HG02571 (cell line): ENCODE measurements around the gene DNM2.
"Not testable (repeated sequence)": the region's sequence is repeated elsewhere in the genome, so short reads cannot be mapped to it uniquely, and the experiment has no call there.

Source experiments
- ATAC-seq: cut with Tn5 transposase; IDR thresholded peaks from one replicate; pipeline ENCODE4 v1.9.1; 2021; ENCODE audit warnings: mild to moderate bottlenecking, moderate library complexity; ENCODE audit not compliant: unreplicated experiment

DNM2 gene

GRCh38 chr19:10856899-10857298 is 139.0 kb downstream of the DNM2 start:
- ATAC-seq = not testable (repeated sequence)

GRCh38 chr19:10858204-10858828 is 140.4 kb downstream of the DNM2 start:
- no peak for ATAC-seq

- ATAC-seq = no peak
These were observed 143.3 kb downstream of the DNM2 start for GRCh38 chr19:10861103-10861651.

GRCh38 chr19:10862561-10863106 is 144.8 kb downstream of the DNM2 start:
- no peak for ATAC-seq

GRCh38 chr19:10863107-10863717 is 145.3 kb downstream of the DNM2 start:
- ATAC-seq = no peak

- ATAC-seq = no peak
These were observed 146.6 kb downstream of the DNM2 start for GRCh38 chr19:10864538-10864899.

GRCh38 chr19:10866495-10866894 is 148.6 kb downstream of the DNM2 start:
- no peak for ATAC-seq

- no peak for ATAC-seq
These were observed 151.1 kb downstream of the DNM2 start for GRCh38 chr19:10868872-10869547.

GRCh38 chr19:10869872-10870311 is 152.0 kb downstream of the DNM2 start:
- not testable (repeated sequence) for ATAC-seq

GRCh38 chr19:10870501-10870954 is 152.6 kb downstream of the DNM2 start:
- ATAC-seq = no peak

- peak; percentile 72 for ATAC-seq
These were observed 153.2 kb downstream of the DNM2 start, which contains the start of gene CARM1 for GRCh38 chr19:10870955-10871603. Gene CARM1 (plus strand): TSS chr19:10871553. CDS start chr19:10871703, 150 bp downstream.

- peak; percentile 7 for ATAC-seq
These were observed 154.0 kb downstream of the DNM2 start for GRCh38 chr19:10871711-10872545.

GRCh38 chr19:10872546-10873107 is 154.7 kb downstream of the DNM2 start:
- no peak for ATAC-seq

GRCh38 chr19:10874024-10874423 is 156.1 kb downstream of the DNM2 start:
- ATAC-seq = no peak

GRCh38 chr19:10876459-10877240 is 158.8 kb downstream of the DNM2 start:
- ATAC-seq = peak; percentile 45

GRCh38 chr19:10877608-10878007 is 159.7 kb downstream of the DNM2 start:
- not testable (repeated sequence) for ATAC-seq

- ATAC-seq = no peak
These were observed 160.4 kb downstream of the DNM2 start for GRCh38 chr19:10878253-10878652.
